UCSD-AML1 (cell line): ENCODE measurements around the gene IGF2BP3.
A peak's percentile ranks its signal among the peaks of the same experiment; 100 is the strongest.
"Not testable (repeated sequence)": the region's sequence is repeated elsewhere in the genome, so short reads cannot be mapped to it uniquely, and the experiment has no call there.

ENCODE experiments used
- DNase-seq: peaks from one replicate; lab custom pipeline; 2025; ENCODE audit not compliant: unreplicated experiment; lab: John Stamatoyannopoulos, UW

The IGF2BP3 gene

GRCh38 chr7:23343806-23344475 is 126.3 kb downstream of the IGF2BP3 start:
- DNase-seq, result no peak

GRCh38 chr7:23343102-23343501 is 127.2 kb downstream of the IGF2BP3 start:
- DNase-seq, result no peak

DNA sequence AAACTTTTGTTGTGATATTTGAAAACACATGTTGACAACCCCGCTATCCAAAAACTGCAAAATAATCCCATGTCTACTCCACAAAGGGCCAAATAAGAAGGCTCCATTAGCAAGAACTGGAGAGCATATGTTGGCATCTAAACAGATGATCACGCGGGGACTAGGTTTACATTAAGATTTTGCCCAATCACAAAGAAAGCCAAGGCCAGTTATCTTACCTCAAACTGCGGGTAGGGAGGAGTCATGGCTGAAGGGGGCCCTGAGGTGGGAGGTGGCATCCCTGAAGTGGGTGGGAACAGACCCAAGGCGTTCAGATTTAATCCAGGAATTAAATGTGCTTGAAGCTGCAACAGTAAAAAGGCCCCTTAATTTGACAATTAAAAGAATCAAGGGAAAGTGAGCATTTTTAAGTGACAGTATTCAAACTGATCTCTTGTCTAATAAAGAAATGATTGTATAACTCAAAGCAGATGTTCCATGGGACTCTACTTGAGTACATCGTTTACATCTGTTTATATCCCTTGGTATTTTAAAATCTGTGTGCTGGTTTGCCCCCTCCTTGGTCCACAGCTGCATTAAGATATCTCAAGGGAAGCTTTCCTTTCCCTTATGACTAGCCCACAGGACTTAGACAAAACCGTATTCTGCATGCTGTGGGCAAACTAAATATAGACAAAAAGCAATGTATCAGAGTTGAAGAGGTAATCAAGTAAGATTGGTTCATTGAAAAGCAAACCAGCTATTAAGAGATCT is 128.3 kb downstream of the IGF2BP3 start:
- DNase-seq, result no peak

DNA sequence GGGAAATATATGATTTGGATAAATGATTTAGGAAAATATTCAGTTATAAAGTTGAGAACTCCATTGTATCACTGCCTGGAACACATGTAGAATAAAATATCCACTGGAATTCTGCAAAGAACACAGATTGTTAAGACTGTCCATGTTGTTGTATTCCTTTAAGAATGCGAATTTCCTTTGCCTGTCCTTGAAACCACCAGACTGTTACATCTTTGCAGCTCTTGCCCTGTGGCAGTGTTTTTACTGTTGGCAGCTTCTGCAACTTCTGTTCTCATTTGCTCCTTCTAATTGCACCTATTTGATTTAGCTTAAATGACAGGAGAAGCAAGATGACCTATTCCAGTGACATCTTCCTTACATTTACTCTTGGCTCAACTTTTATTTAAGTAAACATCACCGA is 131.4 kb downstream of the IGF2BP3 start:
- no peak for DNase-seq

GRCh38 chr7:23338439-23338838 is 131.9 kb downstream of the IGF2BP3 start:
- DNase-seq, result no peak

- DNase-seq, result no peak
Observed at GRCh38 chr7:23337374-23337773, 132.9 kb downstream of the IGF2BP3 start.

GRCh38 chr7:23336799-23337283 is 133.4 kb downstream of the IGF2BP3 start:
- DNase-seq, result no peak

DNA sequence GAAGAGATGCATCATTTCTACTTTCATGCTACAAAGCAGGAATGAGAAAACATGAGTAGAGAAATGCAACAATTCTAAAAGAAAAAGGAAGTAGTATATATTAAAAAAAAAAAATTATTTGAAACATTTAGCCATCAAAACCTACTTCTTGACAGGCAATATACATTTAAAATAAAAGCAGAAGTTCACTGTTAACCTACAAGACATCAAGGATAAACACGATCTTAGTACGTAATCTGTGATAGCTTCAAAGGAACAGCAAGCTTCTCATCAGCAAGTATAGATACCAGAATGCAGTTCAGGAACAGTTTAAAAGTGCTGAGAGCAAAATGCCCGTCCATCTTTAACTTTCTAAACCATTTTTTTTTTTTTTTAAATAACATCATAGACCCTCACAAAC is 134.2 kb downstream of the IGF2BP3 start:
- DNase-seq, result no peak

DNA sequence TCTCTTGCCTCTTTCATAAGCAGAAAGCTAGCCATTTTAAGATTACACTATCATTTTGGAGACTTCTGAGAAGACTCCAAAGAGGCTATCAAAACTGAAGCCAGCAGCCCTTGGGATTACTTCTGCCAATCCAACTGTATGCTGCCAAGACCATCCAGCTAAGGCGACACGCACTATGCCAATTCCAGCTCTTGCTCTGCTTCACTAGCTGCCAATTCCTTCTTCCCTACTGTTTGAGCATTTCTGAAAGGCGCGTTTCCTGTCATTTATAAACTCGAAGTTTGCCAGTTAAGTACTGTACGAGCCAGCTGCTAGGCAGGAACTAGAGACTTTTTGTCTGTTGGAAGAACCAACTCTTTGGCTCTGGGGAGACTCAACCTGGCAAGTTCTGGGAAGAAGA is 134.7 kb downstream of the IGF2BP3 start:
- DNase-seq, result no peak

DNA sequence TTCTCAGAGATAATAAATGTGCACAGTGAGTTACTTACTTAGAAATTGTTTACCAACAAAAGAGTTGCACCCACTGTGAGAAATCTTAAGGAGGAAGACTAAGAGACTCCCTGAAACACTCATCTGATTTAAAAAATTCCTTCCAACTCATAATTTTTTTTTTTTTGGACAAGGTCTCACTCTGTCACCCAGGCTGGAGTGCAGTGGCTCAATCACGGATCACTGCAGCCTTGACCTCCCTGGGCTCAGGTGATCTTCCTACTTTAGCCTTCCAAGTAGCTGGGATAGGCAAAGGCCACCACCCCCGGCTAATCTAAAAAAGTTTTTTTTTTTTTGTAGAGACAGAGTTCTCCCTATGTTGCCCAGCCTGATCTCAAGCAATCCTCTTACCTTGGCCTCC is 135.2 kb downstream of the IGF2BP3 start:
- no peak for DNase-seq

- no peak for DNase-seq
Observed at GRCh38 chr7:23334482-23335056, 135.7 kb downstream of the IGF2BP3 start.

GRCh38 chr7:23333671-23334246 is 136.5 kb downstream of the IGF2BP3 start:
- no peak for DNase-seq

GRCh38 chr7:23332910-23333612 is 137.2 kb downstream of the IGF2BP3 start:
- DNase-seq, result no peak

- DNase-seq, result no peak
Observed at GRCh38 chr7:23332193-23332592, 138.1 kb downstream of the IGF2BP3 start.

DNA sequence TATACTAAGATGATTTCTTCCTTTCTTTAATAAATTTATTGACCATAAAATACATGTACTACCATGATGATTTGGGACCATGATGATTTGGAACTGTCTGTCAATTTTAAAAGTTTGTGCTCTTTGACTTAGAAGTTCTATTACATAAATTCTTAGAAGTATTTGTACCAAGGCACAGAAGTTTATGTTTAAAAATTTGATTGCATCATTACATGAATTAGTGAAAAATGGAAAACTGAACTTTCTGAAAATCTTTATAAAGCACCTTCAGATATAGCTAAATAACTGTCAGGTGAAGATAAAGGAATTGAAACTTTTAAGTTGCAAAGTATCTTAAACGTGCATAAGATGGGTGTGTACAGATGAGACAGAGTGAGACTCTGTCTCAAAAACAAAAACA is 139.2 kb downstream of the IGF2BP3 start:
- no peak for DNase-seq

GRCh38 chr7:23315366-23315765 is 154.9 kb downstream of the IGF2BP3 start:
- no peak for DNase-seq

DNA sequence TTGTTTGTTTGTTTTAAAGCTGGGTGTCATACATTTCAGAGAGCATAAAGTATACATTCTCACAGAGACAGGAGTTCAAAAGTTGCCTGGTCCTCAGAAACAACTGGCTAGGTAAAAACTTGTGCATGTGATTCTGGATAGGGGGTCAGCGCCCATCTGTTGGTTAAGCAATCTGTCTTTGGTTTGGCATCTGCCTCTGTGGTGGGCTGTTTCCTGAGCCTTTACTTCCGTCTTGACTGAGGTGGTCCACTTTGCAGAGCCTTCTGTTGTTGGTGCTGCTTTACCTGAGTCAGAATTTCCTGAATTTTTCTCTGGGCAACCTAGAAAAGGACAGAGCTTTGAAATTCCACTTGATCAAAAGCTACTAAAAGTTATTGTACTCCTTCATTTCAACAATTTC is 158.2 kb downstream of the IGF2BP3 start:
- not testable (repeated sequence) for DNase-seq

DNA sequence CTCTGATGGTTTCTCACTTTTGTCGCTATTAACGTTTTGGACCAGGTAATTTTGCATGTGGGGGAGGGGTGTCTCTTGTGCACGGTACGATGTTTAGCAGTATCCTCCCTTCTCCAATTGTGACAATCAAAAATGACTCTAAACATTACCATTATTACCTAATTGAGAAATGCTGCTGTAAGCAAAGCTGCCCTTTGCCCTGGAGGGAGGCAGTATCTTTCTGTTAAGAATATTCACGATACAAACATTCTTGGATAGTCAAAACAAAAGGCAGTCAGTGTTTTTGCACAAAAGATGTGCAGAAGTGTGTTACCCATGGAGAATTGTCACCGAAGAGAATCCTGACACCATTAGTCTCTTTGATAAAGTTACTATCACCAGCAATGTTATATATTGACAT is 161.5 kb downstream of the IGF2BP3 start:
- DNase-seq, result no peak

DNA sequence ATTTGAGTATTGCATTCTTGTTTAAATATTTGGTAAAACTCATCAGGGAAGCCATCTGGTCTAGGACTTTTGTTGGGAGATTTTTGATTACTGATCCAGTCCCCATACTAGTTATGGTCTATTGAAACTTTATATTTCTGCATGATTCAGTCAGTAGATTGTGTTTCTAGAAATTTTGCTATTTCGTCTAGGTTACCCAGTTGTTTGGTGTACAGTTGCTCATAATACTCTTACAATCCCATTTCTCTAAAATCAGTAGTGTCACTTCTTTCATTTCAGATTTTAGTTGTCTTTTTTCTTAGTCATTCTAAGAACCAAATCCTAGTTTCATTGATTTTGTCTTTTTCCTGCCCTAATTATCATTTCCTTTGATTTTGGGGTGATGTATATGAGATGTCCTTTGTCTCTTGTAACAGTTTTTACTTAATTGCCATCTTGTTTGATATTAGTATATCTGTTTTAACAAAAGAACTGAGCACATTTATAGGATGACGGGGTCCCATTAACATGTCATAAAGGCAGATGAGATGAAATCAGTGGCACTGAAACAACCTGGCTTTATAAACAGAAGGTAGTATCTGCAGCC is 163.3 kb downstream of the IGF2BP3 start:
- DNase-seq, result no peak

DNA sequence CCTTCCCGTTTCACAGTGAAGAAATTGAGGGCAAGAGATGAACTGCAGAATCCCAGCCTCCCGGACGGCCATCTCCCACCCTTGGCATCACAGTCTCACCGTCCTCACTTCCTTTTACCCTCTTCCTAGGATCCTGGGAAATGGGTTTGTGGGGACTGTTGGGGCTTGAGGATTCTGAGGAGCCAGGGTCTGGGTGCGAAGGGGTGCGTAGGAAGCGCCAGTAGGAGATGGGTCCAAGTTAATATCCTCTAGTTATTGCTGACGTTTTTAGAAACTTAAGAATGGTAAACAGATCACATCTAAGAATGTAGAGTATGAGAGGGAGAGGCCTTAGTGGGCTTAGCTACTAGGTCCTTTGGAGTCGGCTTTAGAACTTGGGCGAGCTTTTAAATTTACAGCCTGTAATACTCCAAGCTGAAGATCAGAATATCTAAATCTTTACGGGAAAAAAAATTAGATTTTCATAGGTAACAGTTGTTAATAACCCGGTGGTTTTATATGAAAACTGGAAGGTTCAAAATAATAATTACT is 170.5 kb downstream of the IGF2BP3 start:
- DNase-seq, result peak; percentile 19
